ENCODE data around the gene C2orf68. TPM values are rescaled to one million over a fixed set of nuclear protein-coding genes. Genes with fewer than 3 reads are reported as not detected.

The C2orf68 gene
- total and polyA plus RNA-seq, 2 of the 8 experiments (the other 6 are each of a cell fraction or from before 2014, with no cell fraction given) = 46.3 to 49.4 TPM

- Histone ChIP-seq H2AFZ (ENCODE audit: low read length) (no peak overlapping the region), H4K91ac (replicated peaks; ENCODE audit: insufficient read length, low read length) (no peak overlapping the region)
- POLR2A ChIA-PET (ENCODE audit: partially characterized antibody) = interaction anchor here (0.6 to 38.6 kb wide), 18 partner anchors 9 to 1144 kb away, joined by 3 to 1889 read pairs (median 4); partner anchors contain the start of genes C2orf68, CAPG, MAT2A and RNF181
Measured at GRCh38 chr2:85560812-85561279, 51.0 kb downstream of the C2orf68 start.

More at GRCh38 chr2:85560812-85561279, 51.0 kb downstream of the C2orf68 start:
- Histone ChIP-seq H3K56ac (replicated peaks; ENCODE audit: insufficient read length, low read depth, low read length) (no peak overlapping the region), H4K5ac (ENCODE audit: insufficient read length, low read depth, low read length) (no peak overlapping the region), H3K27ac (ENCODE audit: low read depth, low read length) (no peak overlapping the region), H2BK15ac (ENCODE audit: low read length) (no peak overlapping the region), H2AK5ac (ENCODE audit: low read depth, low read length) (no peak overlapping the region), H3K4me3 (ENCODE audit: extremely low read depth in 1 of 4, insufficient read depth in 2 of 4, low read depth in 3 of 4, low read length in 4 of 4) (peak overlapping the region; percentile 68 to 90 (median 88)), H2BK20ac (ENCODE audit: low read length) (no peak overlapping the region), H3K36me3 (ENCODE audit: control insufficient read depth in 2 of 4, insufficient read depth in 4 of 4, low read length in 3 of 4) (peaks cover 3 to 14% (median 8%) of the 10 kb centered on the region in 4 experiments; a peak in 7 of 8 replicates), H3K4ac (replicated peaks; ENCODE audit: insufficient read length, low read depth, low read length) (no peak overlapping the region), H2BK120ac (replicated peaks; ENCODE audit: low read depth, low read length) (no peak overlapping the region), H3K79me2 (ENCODE audit: control insufficient read depth in 1 of 2, insufficient read depth in 2 of 2, low read length in 2 of 2) (peaks cover 0 to 18% of the 10 kb centered on the region in 2 experiments; a peak in 2 of 4 replicates), H3K23ac (ENCODE audit: insufficient read length) (no peak overlapping the region), H3K27me3 (replicated peaks in 1 of 4; ENCODE audit: control insufficient read depth in 3 of 4, extremely low read depth in 1 of 4, insufficient read depth in 3 of 4, low read length in 3 of 4) (no peaks in the 10 kb centered on the region), H3K14ac (ENCODE audit: insufficient read length) (no peak overlapping the region), H2BK5ac (ENCODE audit: low read depth, low read length) (no peak overlapping the region), H3K4me1 (replicated peaks in 1 of 4; ENCODE audit: control insufficient read depth in 3 of 4, insufficient read depth in 4 of 4, low read length in 3 of 4) (no peaks in the 10 kb centered on the region), H3K23me2 (ENCODE audit: low read depth, low read length) (peaks cover 5% of the 10 kb centered on the region), H2BK12ac (ENCODE audit: low read depth, low read length) (no peak overlapping the region), H3K79me1 (ENCODE audit: low read depth, low read length) (0 out of 2 replicates have a peak, but pooled peaks cover 4% of the 10 kb centered on the region), H3K4me2 (ENCODE audit: insufficient read depth in 1 of 2, low read depth in 2 of 2, low read length in 2 of 2) (peak overlapping the region; percentile 84 to 96), H4K8ac (ENCODE audit: extremely low read depth, insufficient read depth, low read length) (no peak overlapping the region), H4K20me1 (replicated peaks in 1 of 2; ENCODE audit: control insufficient read depth in 1 of 2, insufficient read depth in 2 of 2, low read length in 2 of 2) (no peaks in the 10 kb centered on the region), H3K9me3 (ENCODE audit: insufficient read depth in 2 of 2, low read depth in 1 of 2, low read length in 1 of 2) (no peaks in the 10 kb centered on the region), H3K18ac (ENCODE audit: extremely low read depth, low read length) (peak overlapping the region; percentile 60), H3K9ac (replicated peaks in 1 of 4; ENCODE audit: extremely low read depth in 1 of 4, low read depth in 3 of 4, low read length in 3 of 4) (peak overlapping the region in 3 of 4 experiments; percentile 17 to 79 (median 29); a peak in 5 of 7 replicates)
- WGBS, 2 experiments (ENCODE audit: extremely low coverage in 1 of 2, insufficient coverage in 1 of 2, insufficient read length in 1 of 2, insufficient replicate concordance in 2 of 2, low coverage in 1 of 2, low lambda C conversion rate in 2 of 2, missing lambda C conversion rate in 1 of 2) = 22% methylated on average over 10 of the region's 14 CpGs; no CpG with 5 or more reads in 1 of the 2 experiments
- TF ChIP-seq HDAC6 (IDR thresholded peaks at IDR 0.05; ENCODE audit: low read depth, low read length) (no peak), USF2 (IDR thresholded peaks at IDR 0.05; ENCODE audit: low read length) (no peak), HDAC2 (IDR thresholded peaks at IDR 0.05; ENCODE audit: borderline replicate concordance in 1 of 2, low read depth in 2 of 2, low read length in 2 of 2) (no peak), PHF8 (conservative IDR thresholded peaks at IDR 0.05; ENCODE audit: low read depth, low read length) (no peak), CREB1 (IDR thresholded peaks at IDR 0.05) (no peak), RAD21 (IDR thresholded peaks at IDR 0.05 in 1 of 2, conservative IDR thresholded peaks at IDR 0.05 in 1 of 2; ENCODE audit: low read depth in 2 of 2, low read length in 2 of 2) (no peak), RFX5 (IDR thresholded peaks at IDR 0.05; ENCODE audit: borderline replicate concordance, low read depth, low read length) (no peak)
- FAIRE-seq (no peak), DNase-seq (ENCODE audit: low read depth in 1 of 2, low spot score in 2 of 2) (no peak)
- CTCF ChIA-PET (ENCODE audit: partially characterized antibody) = interaction anchor here (0.8 to 3.6 kb wide), 6 partner anchors 10 to 169 kb away, joined by 3 to 20 read pairs (median 4); no protein-coding TSS in a partner anchor
